GM23248 (cell line): ENCODE data around the gene BEST2. TPM values are rescaled to one million over a fixed set of nuclear protein-coding genes. Genes with fewer than 3 reads are reported as not detected.

ENCODE experiments used
- DNase-seq: peaks from one replicate; pipeline ENCODE4 v3.0.0-alpha.2; 2015
- H2AFZ ChIP-seq: fragments of 200-600 bp; sonication (generic); 2 replicates; pipeline ENCODE4 v1.6.1; 2016; ENCODE audit warnings: antibody characterized with exemption
- H3F3A ChIP-seq: fragments of 200-600 bp; sonication (generic); 2 replicates; pipeline ENCODE4 v1.6.1; 2016; ENCODE audit warnings: mild to moderate bottlenecking, antibody characterized with exemption, mixed run types; ENCODE audit not compliant: insufficient read depth
- H3K27ac ChIP-seq: fragments of 200-600 bp; sonication (generic); 2 replicates; pipeline ENCODE4 v1.5.1; 2016; ENCODE audit warnings: mild to moderate bottlenecking
- H3K27me3 ChIP-seq: fragments of 200-600 bp; sonication (generic); replicated peaks from 2 replicates; pipeline ENCODE4 v1.6.1; 2016; ENCODE audit warnings: mild to moderate bottlenecking; ENCODE audit not compliant: insufficient read depth
- H3K36me3 ChIP-seq: fragments of 200-600 bp; sonication (generic); 2 replicates; pipeline ENCODE4 v1.6.1; 2016; ENCODE audit warnings: low read depth, mild to moderate bottlenecking
- H3K4me1 ChIP-seq: fragments of 200-600 bp; sonication (generic); 2 replicates; pipeline ENCODE4 v1.6.1; 2016; ENCODE audit warnings: mild to moderate bottlenecking; ENCODE audit not compliant: insufficient read depth
- H3K4me2 ChIP-seq: fragments of 200-600 bp; sonication (generic); one replicate; pipeline ENCODE4 v1.6.1; 2016; ENCODE audit warnings: mild to moderate bottlenecking; ENCODE audit not compliant: unreplicated experiment
- H3K4me3 ChIP-seq: fragments of 200-600 bp; sonication (generic); 2 replicates; pipeline ENCODE4 v1.5.1; 2016; ENCODE audit warnings: mild to moderate bottlenecking
- H3K79me2 ChIP-seq: fragments of 200-600 bp; sonication (generic); 2 replicates; pipeline ENCODE4 v1.6.1; 2016; ENCODE audit warnings: mild to moderate bottlenecking; ENCODE audit not compliant: insufficient read depth
- H3K9ac ChIP-seq: fragments of 200-600 bp; sonication (generic); 2 replicates; pipeline ENCODE4 v1.6.1; 2016; ENCODE audit warnings: mild to moderate bottlenecking
- H3K9me2 ChIP-seq: fragments of 200-600 bp; sonication (generic); 2 replicates; pipeline ENCODE4 v1.6.1; 2016; ENCODE audit warnings: mixed run types, mild to moderate bottlenecking, moderate library complexity; ENCODE audit not compliant: insufficient read depth
- H3K9me3 ChIP-seq: fragments of 200-600 bp; sonication (generic); one replicate; pipeline ENCODE4 v1.6.1; 2017; ENCODE audit warnings: low read depth
- H4K20me1 ChIP-seq: fragments of 200-600 bp; sonication (generic); 2 replicates; pipeline ENCODE4 v1.6.0; 2016; ENCODE audit not compliant: insufficient read depth
- EZH2 ChIP-seq: fragments of 200-600 bp; sonication (generic); IDR thresholded peaks from 2 replicates; pipeline ENCODE4 v1.6.1; 2018; ENCODE audit warnings: antibody characterized with exemption, mild to moderate bottlenecking; ENCODE audit not compliant: insufficient read depth, poor library complexity, severe bottlenecking
- EZH2phosphoT487 ChIP-seq: fragments of 200-600 bp; sonication (generic); IDR thresholded peaks from 2 replicates; pipeline ENCODE4 v1.6.1; 2018; ENCODE audit warnings: antibody characterized with exemption, moderate library complexity, mild to moderate bottlenecking, low read depth; ENCODE audit not compliant: insufficient read depth
- WGBS, 2 experiments: methylation state at CpG; one replicate each; pipeline ENCODE4 v1.1.6; 2015 to 2017; ENCODE audit warnings: low lambda C conversion rate in 2 of 2, low coverage in 1 of 2; ENCODE audit errors: missing lambda C conversion rate in 2 of 2; 5-methylcytosine and 5-hydroxymethylcytosine counted together
- in situ Hi-C: fragments of 300-500 bp; cut with MboI; formaldehyde crosslinking; loops from 2 replicates; pipeline ENCODE4 v1.15.0; 2020
- polyA plus RNA-seq: library from polyadenylated mRNA; unstranded; fragments of >200 nt; fragmentation: Nextera tagmentation; extraction: Ambion mirVana; gene quantifications from 2 replicates; pipeline ENCODE4 v1.2.1, GENCODE V29; 2016
- total RNA-seq: library from RNA; depleted of rRNA; stranded (reverse); fragments of >200 nt; shearing (Covaris generic); gene quantifications from 2 replicates; pipeline ENCODE4 v1.2.3, GENCODE V29; 2014

Gene BEST2
- total and polyA plus RNA-seq, 2 experiments from 2014 or later, result not detected

DNA sequence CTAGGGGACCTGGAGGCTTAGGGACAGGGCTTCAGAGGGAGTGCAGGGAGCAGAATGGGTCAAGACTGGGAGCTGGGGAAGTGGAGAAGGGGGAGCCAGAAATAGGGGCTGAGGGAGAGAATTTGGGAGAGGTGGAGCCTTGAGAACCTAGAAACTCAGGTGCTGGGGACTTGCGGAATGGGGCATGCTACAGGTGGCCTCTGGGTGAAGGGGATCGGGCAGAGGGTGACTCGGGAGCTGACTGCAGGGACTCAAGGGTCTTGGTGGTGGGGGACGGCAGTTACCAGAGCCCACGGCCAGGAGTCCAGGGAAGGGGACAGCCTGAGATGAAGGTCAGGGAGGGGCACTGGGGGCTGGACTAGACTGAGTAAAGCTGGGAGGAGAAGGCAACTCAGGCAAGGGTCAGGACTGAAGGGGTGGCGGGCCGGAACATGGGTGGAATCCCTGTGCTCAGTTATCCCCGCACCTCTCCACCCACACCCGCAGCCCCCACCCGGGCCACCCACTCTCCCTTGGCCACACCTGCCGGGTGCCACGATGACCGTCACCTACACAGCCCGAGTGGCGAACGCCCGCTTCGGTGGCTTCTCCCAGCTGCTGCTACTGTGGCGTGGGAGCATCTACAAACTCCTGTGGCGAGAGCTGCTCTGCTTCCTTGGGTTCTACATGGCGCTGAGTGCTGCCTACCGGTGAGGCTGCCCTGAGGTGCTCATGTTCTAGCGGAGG, 628 bp downstream of the BEST2 start:
- Histone ChIP-seq H3F3A (no peaks in the 10 kb centered on the region), H2AFZ (no peak overlapping the region), H3K36me3 (no peaks in the 10 kb centered on the region), H3K27ac (no peak overlapping the region), H3K4me2 (no peak overlapping the region), H4K20me1 (no peaks in the 10 kb centered on the region), H3K9me3 (no peaks in the 10 kb centered on the region), H3K27me3 (0 out of 2 replicates have a peak, but pooled peaks cover 5% of the 10 kb centered on the region), H3K79me2 (no peaks in the 10 kb centered on the region), H3K9ac (no peak overlapping the region), H3K9me2 (no peaks in the 10 kb centered on the region), H3K4me1 (0 out of 2 replicates have a peak, but pooled peaks cover 4% of the 10 kb centered on the region), H3K4me3 (no peak overlapping the region)
- in situ Hi-C loops, result no loop called here
- WGBS, 2 experiments, result 65 to 71% methylated on average over 21 to 23 of the region's 23 CpGs
- TF ChIP-seq EZH2phosphoT487 (no peak), EZH2 (no peak)
- no peak for DNase-seq

DNA sequence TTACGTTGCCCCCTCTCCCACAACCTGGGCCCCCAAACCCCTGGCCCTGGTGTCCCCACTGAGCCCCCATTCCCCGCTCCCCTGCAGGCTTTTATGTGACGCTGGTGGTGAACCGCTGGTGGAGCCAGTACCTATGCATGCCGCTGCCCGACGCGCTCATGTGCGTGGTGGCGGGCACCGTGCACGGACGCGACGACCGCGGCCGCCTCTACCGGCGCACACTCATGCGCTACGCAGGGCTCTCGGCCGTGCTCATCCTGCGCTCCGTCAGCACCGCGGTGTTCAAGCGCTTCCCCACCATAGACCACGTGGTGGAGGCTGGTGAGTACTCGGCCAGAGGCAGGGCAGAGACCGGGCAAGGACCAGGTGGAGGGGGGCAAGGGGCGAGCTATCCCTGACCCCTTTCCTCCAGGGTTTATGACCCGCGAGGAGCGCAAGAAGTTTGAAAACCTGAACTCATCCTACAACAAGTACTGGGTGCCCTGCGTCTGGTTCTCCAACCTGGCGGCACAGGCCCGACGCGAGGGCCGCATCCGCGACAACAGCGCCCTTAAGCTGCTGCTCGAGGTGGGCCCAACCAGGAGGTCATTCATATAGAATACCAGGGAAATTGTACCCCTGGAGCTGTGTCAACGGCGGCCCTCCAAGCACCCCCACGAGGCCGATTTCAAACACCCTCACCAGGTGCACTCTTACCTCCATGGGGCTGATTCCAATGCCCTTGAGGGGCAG, 3.0 kb downstream of the BEST2 start:
- no peaks in the 10 kb centered on the region for H3K79me2 ChIP-seq
- in situ Hi-C loops, result no loop called here
- H3K4me3 ChIP-seq, result no peak overlapping the region
- 0 out of 2 replicates have a peak, but pooled peaks cover 4% of the 10 kb centered on the region for H3K4me1 ChIP-seq
- WGBS, 2 experiments, result 74 to 75% methylated on average over 47 to 50 of the region's 50 CpGs
- no peaks in the 10 kb centered on the region for H3K36me3 ChIP-seq
- H2AFZ ChIP-seq, result no peak overlapping the region
- H3K27me3 ChIP-seq, result 0 out of 2 replicates have a peak, but pooled peaks cover 5% of the 10 kb centered on the region
- H3K9me3 ChIP-seq, result no peaks in the 10 kb centered on the region
- H3K27ac ChIP-seq, result no peak overlapping the region
- peaks cover 12% of the 10 kb centered on the region for H3F3A ChIP-seq
- no peaks in the 10 kb centered on the region for H4K20me1 ChIP-seq
- TF ChIP-seq EZH2phosphoT487 (no peak), EZH2 (no peak)
- H3K4me2 ChIP-seq, result no peak overlapping the region
- H3K9me2 ChIP-seq, result no peaks in the 10 kb centered on the region
- no peak overlapping the region for H3K9ac ChIP-seq
- no peak for DNase-seq

DNA sequence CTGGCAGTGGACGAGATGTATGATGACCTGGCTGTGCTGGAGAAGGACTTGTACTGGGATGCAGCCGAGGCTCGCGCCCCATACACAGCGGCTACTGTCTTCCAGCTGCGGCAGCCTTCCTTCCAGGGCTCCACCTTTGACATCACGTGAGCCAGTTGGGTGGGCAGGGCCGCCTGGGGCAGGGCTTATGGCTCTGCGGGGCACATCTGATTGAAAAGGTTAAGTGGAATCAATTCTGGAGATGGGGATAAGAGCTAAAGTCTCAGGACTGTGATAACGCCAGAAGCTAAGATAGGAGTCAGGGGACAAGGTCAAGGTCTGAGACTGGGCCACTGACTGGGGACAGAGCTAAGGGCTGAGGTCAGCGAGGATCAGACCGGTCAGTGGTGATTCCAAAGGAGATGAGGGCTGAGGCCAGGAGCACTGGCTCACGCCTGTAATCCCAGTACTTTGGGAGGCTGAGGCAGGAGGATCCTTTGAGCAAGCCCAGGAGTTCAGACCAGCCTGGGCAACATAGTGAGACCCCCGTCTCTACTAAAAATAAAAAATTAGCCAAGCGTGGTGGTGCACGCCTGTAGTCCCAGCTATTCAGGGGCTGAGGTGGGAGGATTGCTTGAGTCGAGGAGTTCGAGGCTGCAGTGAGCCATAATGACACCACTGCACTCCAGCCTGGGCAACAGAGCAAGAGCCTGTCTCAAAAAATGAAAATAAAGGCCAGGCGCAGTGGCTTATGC, 4.7 kb downstream of the BEST2 start:
- TF ChIP-seq EZH2, result no peak
- TF ChIP-seq EZH2phosphoT487, result no peak
- Histone ChIP-seq H3K9me2 (no peaks in the 10 kb centered on the region), H3K9ac (no peak overlapping the region), H3K79me2 (no peaks in the 10 kb centered on the region), H3K4me3 (no peak overlapping the region), H3K27ac (no peak overlapping the region), H4K20me1 (no peaks in the 10 kb centered on the region), H3F3A (peaks cover 12% of the 10 kb centered on the region), H3K4me2 (no peak overlapping the region), H3K9me3 (no peaks in the 10 kb centered on the region), H2AFZ (no peak overlapping the region), H3K27me3 (0 out of 2 replicates have a peak, but pooled peaks cover 1% of the 10 kb centered on the region), H3K4me1 (no peaks in the 10 kb centered on the region), H3K36me3 (no peaks in the 10 kb centered on the region)
- no peak for DNase-seq
- in situ Hi-C loops, result no loop called here
- 79 to 82% methylated on average over 19 of the region's 19 CpGs for WGBS, 2 experiments

DNA sequence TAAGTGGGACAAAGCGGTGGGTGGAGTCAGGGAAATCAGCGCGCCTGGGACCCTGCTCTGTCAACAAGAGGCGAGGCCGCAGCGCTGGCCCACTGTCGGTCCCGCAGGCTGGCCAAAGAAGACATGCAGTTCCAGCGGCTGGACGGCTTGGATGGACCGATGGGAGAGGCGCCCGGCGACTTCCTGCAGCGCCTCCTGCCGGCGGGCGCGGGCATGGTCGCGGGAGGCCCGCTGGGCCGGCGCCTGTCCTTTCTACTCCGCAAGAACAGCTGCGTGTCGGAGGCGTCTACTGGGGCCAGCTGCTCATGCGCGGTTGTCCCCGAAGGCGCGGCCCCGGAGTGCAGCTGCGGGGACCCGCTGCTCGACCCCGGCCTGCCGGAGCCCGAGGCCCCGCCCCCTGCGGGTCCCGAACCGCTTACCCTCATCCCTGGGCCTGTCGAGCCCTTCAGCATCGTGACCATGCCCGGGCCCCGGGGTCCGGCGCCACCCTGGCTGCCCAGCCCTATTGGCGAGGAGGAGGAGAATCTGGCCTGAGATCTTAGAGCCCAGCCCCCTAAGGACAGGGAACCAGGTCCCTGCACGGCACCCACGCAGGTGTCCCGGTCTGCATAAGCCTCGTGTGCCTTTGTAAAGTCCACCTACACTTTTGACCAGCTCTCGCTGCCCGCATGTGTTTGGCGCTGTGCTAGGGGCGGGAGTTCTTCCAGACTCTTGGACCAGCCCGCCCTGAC, 6.1 kb downstream of the BEST2 start:
- peak; percentile 87 for DNase-seq
- Histone ChIP-seq H3K9me2 (no peaks in the 10 kb centered on the region), H3K36me3 (no peaks in the 10 kb centered on the region), H2AFZ (peak overlapping the region; percentile 79), H3F3A (peaks cover 12% of the 10 kb centered on the region), H3K4me1 (no peaks in the 10 kb centered on the region), H3K9ac (peak overlapping the region; percentile 64), H3K27me3 (no peaks in the 10 kb centered on the region), H3K27ac (no peak overlapping the region), H3K4me3 (peak overlapping the region; percentile 65), H3K79me2 (no peaks in the 10 kb centered on the region), H3K9me3 (no peaks in the 10 kb centered on the region), H4K20me1 (no peaks in the 10 kb centered on the region), H3K4me2 (peak overlapping the region; percentile 70)
- no peak for TF ChIP-seq EZH2phosphoT487
- WGBS, 2 experiments, result 6 to 7% methylated on average over 58 to 60 of the region's 60 CpGs
- in situ Hi-C loops, result no loop called here
